ENCODE data around the gene ARHGAP28. TPM values are rescaled to one million over a fixed set of nuclear protein-coding genes. Genes with fewer than 3 reads are reported as not detected.

Gene ARHGAP28
- polyA plus RNA-seq, 4 donors = 33.7 to 80.9 (median 65.4) TPM

GRCh38 chr18:6949800-6950586 is 220.5 kb downstream of the ARHGAP28 start:
- DNase-seq (ENCODE audit: low read depth in 4 of 4, low spot score in 3 of 4) = no peak

GRCh38 chr18:6950641-6951040 is 221.1 kb downstream of the ARHGAP28 start:
- no peak for DNase-seq (ENCODE audit: low read depth in 4 of 4, low spot score in 3 of 4)

- DNase-seq (ENCODE audit: low read depth in 4 of 4, low spot score in 3 of 4) = no peak
Observed at GRCh38 chr18:6951336-6952090, 222.0 kb downstream of the ARHGAP28 start.

- DNase-seq (ENCODE audit: low read depth in 4 of 4, low spot score in 3 of 4) = no peak
Observed at GRCh38 chr18:6954501-6954900, 225.0 kb downstream of the ARHGAP28 start.

- DNase-seq (ENCODE audit: low read depth in 4 of 4, low spot score in 3 of 4) = no peak
Observed at GRCh38 chr18:6955304-6955703, 225.8 kb downstream of the ARHGAP28 start.

GRCh38 chr18:6956495-6956894 is 227.0 kb downstream of the ARHGAP28 start:
- no peak for DNase-seq (ENCODE audit: low read depth in 4 of 4, low spot score in 3 of 4)

- no peak for DNase-seq (ENCODE audit: low read depth in 4 of 4, low spot score in 3 of 4)
Observed at GRCh38 chr18:6956999-6957398, 227.5 kb downstream of the ARHGAP28 start.

- DNase-seq (ENCODE audit: low read depth in 4 of 4, low spot score in 3 of 4) = no peak
Observed at GRCh38 chr18:6959110-6959509, 229.6 kb downstream of the ARHGAP28 start.

- DNase-seq (ENCODE audit: low read depth in 4 of 4, low spot score in 3 of 4) = no peak
Observed at GRCh38 chr18:6960124-6960523, 230.6 kb downstream of the ARHGAP28 start.

- no peak for DNase-seq (ENCODE audit: low read depth in 4 of 4, low spot score in 3 of 4)
Observed at GRCh38 chr18:6960656-6961055, 231.1 kb downstream of the ARHGAP28 start.

- DNase-seq (ENCODE audit: low read depth in 4 of 4, low spot score in 3 of 4) = no peak
Observed at GRCh38 chr18:6961331-6961730, 231.8 kb downstream of the ARHGAP28 start.

GRCh38 chr18:6962571-6963451 is 233.3 kb downstream of the ARHGAP28 start:
- no peak for DNase-seq (ENCODE audit: low read depth in 4 of 4, low spot score in 3 of 4)

GRCh38 chr18:6963452-6964097 is 234.1 kb downstream of the ARHGAP28 start:
- DNase-seq (ENCODE audit: low read depth in 4 of 4, low spot score in 3 of 4) = no peak

Measured in left renal pelvis (tissue), 4 donors.